GM18526 (cell line): ENCODE results near the gene TIMP3.

Experiments used
- POLR2A ChIP-seq: IDR thresholded peaks from 3 replicates; pipeline ENCODE4 v1.6.1; 2011; ENCODE audit not compliant: insufficient read length; ENCODE audit errors: extremely low read depth

The TIMP3 gene

GRCh38 chr22:32828561-32828960 is 27.1 kb downstream of the TIMP3 start:
- no peak for TF ChIP-seq POLR2A

GRCh38 chr22:32829451-32829851 is 27.9 kb downstream of the TIMP3 start:
- no peak for TF ChIP-seq POLR2A

- TF ChIP-seq POLR2A, result no peak
Measured at GRCh38 chr22:32830473-32830872, 29.0 kb downstream of the TIMP3 start.

GRCh38 chr22:32830957-32831356 is 29.5 kb downstream of the TIMP3 start:
- no peak for TF ChIP-seq POLR2A

GRCh38 chr22:32831584-32831983 is 30.1 kb downstream of the TIMP3 start:
- no peak for TF ChIP-seq POLR2A

- no peak for TF ChIP-seq POLR2A
Measured at GRCh38 chr22:32832174-32832573, 30.7 kb downstream of the TIMP3 start.

GRCh38 chr22:32836280-32837123 is 35.0 kb downstream of the TIMP3 start:
- no peak for TF ChIP-seq POLR2A

GRCh38 chr22:32837142-32837541 is 35.6 kb downstream of the TIMP3 start:
- no peak for TF ChIP-seq POLR2A

- no peak for TF ChIP-seq POLR2A
Measured at GRCh38 chr22:32837803-32838202, 36.3 kb downstream of the TIMP3 start.

GRCh38 chr22:32839831-32840584 is 38.5 kb downstream of the TIMP3 start:
- TF ChIP-seq POLR2A, result no peak

- no peak for TF ChIP-seq POLR2A
Measured at GRCh38 chr22:32841175-32841574, 39.7 kb downstream of the TIMP3 start.

- no peak for TF ChIP-seq POLR2A
Measured at GRCh38 chr22:32842486-32842885, 41.0 kb downstream of the TIMP3 start.

- TF ChIP-seq POLR2A, result no peak
Measured at GRCh38 chr22:32843300-32843699, 41.8 kb downstream of the TIMP3 start.

GRCh38 chr22:32844251-32844650 is 42.7 kb downstream of the TIMP3 start:
- no peak for TF ChIP-seq POLR2A

GRCh38 chr22:32846780-32847491 is 45.4 kb downstream of the TIMP3 start:
- TF ChIP-seq POLR2A, result no peak

GRCh38 chr22:32848226-32848625 is 46.7 kb downstream of the TIMP3 start:
- no peak for TF ChIP-seq POLR2A

- TF ChIP-seq POLR2A, result no peak
Measured at GRCh38 chr22:32849501-32849900, 48.0 kb downstream of the TIMP3 start.
